SK-N-MC (cell line): ENCODE measurements around the gene SLC15A3.

Source experiments
- EZH2 ChIP-seq: fragments of 200-600 bp; sonication (generic); IDR thresholded peaks from one replicate; pipeline ENCODE4 v1.6.1; 2017; ENCODE audit warnings: antibody characterized with exemption
- POLR2AphosphoS5 ChIP-seq: IDR thresholded peaks from 2 replicates; pipeline ENCODE4 v1.6.1; 2012; ENCODE audit warnings: mild to moderate bottlenecking, low read depth, low read length, borderline replicate concordance

DNA sequence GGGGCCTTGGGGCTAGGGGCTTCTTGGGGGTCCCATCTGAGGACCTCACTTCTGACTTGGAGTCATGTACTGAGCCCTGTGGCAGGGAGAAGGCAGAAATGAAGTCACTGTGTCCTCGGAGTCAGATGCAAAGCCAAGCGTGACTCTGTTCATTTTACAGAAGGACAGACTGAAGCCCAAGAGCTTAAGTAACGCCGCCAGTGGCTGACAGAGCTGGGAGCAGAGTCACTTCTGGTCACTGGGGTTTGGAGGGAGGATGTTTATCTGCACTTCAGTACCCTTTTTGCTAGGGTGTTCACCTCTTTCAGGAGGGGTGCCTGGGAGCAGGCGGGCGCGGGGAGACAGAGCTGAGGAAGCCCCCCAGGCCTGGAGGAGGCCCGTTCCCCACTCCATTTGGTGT lies 30.2 kb upstream of the SLC15A3 start:
- TF ChIP-seq POLR2AphosphoS5 (no peak), EZH2 (no peak)
